ENCODE data around the gene REPS2. TPM values are rescaled to one million over a fixed set of nuclear protein-coding genes. Genes with fewer than 3 reads are reported as not detected.

REPS2 gene
- total RNA-seq, 1 donor from 2014 or later, result 10.1 TPM

GRCh38 chrX:17053502-17053901 is 107.0 kb downstream of the REPS2 start:
- ATAC-seq, result no peak
- DNase-seq (ENCODE audit: missing footprints), result no peak
- intact Hi-C loops (cut with DNase I), result no loop called here

GRCh38 chrX:17056868-17057608 is 110.6 kb downstream of the REPS2 start:
- no peak for ATAC-seq
- intact Hi-C loops (cut with DNase I), result no loop called here

GRCh38 chrX:17062065-17062464 is 115.6 kb downstream of the REPS2 start:
- DNase-seq (ENCODE audit: missing footprints), result no peak
- no peak for ATAC-seq
- intact Hi-C loops (cut with DNase I), result no loop called here

More at GRCh38 chrX:17056868-17057608, 110.6 kb downstream of the REPS2 start:
- DNase-seq (ENCODE audit: missing footprints), result no peak

GRCh38 chrX:17065100-17065499 is 118.6 kb downstream of the REPS2 start:
- intact Hi-C loops (cut with DNase I), result no loop called here
- ATAC-seq (no peak), DNase-seq (ENCODE audit: missing footprints) (no peak)

- intact Hi-C loops (cut with DNase I), result no loop called here
- ATAC-seq (no peak), DNase-seq (ENCODE audit: missing footprints) (no peak)
Observed at GRCh38 chrX:17067534-17067933, 121.1 kb downstream of the REPS2 start.

- intact Hi-C loops (cut with DNase I), result no loop called here
- DNase-seq (ENCODE audit: missing footprints), result no peak
- no peak for ATAC-seq
Observed at GRCh38 chrX:17072301-17072700, 125.8 kb downstream of the REPS2 start.

- intact Hi-C loops (cut with DNase I), result no loop called here
- DNase-seq (ENCODE audit: missing footprints), result no peak
- ATAC-seq, result no peak
Observed at GRCh38 chrX:17072721-17073230, 126.3 kb downstream of the REPS2 start.

- ATAC-seq (no peak), DNase-seq (ENCODE audit: missing footprints) (no peak)
- intact Hi-C loops (cut with DNase I), result no loop called here
Observed at GRCh38 chrX:17075004-17075403, 128.5 kb downstream of the REPS2 start.

- intact Hi-C loops (cut with DNase I), result no loop called here
- ATAC-seq (no peak), DNase-seq (ENCODE audit: missing footprints) (no peak)
Observed at GRCh38 chrX:17077361-17077760, 130.9 kb downstream of the REPS2 start.

- ATAC-seq, result no peak
Observed at GRCh38 chrX:17078031-17078720, 131.7 kb downstream of the REPS2 start.

GRCh38 chrX:17081511-17081910 is 135.1 kb downstream of the REPS2 start:
- intact Hi-C loops (cut with DNase I), result no loop called here
- DNase-seq (ENCODE audit: missing footprints) (no peak), ATAC-seq (no peak)

More at GRCh38 chrX:17078031-17078720, 131.7 kb downstream of the REPS2 start:
- intact Hi-C loops (cut with DNase I), result no loop called here
- DNase-seq (ENCODE audit: missing footprints), result no peak

GRCh38 chrX:17081968-17082367 is 135.5 kb downstream of the REPS2 start:
- intact Hi-C loops (cut with DNase I), result no loop called here
- DNase-seq (ENCODE audit: missing footprints), result no peak
- no peak for ATAC-seq

GRCh38 chrX:17082831-17083230 is 136.4 kb downstream of the REPS2 start:
- intact Hi-C loops (cut with DNase I), result no loop called here
- DNase-seq (ENCODE audit: missing footprints) (no peak), ATAC-seq (no peak)

- intact Hi-C loops (cut with DNase I), result no loop called here
- ATAC-seq (no peak), DNase-seq (ENCODE audit: missing footprints) (no peak)
Observed at GRCh38 chrX:17086317-17086716, 139.9 kb downstream of the REPS2 start.

- ATAC-seq (no peak), DNase-seq (ENCODE audit: missing footprints) (no peak)
- intact Hi-C loops (cut with DNase I), result no loop called here
Observed at GRCh38 chrX:17095161-17095560, 148.7 kb downstream of the REPS2 start.

GRCh38 chrX:17098516-17099247 is 152.2 kb downstream of the REPS2 start:
- ATAC-seq, result no peak
- no peak for DNase-seq (ENCODE audit: missing footprints)
- intact Hi-C loops (cut with DNase I), result no loop called here

- no peak for DNase-seq (ENCODE audit: missing footprints)
- ATAC-seq, result no peak
Observed at GRCh38 chrX:17104433-17104832, 158.0 kb downstream of the REPS2 start.

GRCh38 chrX:17120816-17121215 is 174.4 kb downstream of the REPS2 start:
- no peak for ATAC-seq
- no peak for DNase-seq (ENCODE audit: missing footprints)
- intact Hi-C loops (cut with DNase I), result no loop called here

More at GRCh38 chrX:17104433-17104832, 158.0 kb downstream of the REPS2 start:
- intact Hi-C loops (cut with DNase I), result no loop called here

GRCh38 chrX:17154001-17154400 is 207.5 kb downstream of the REPS2 start:
- no peak for ATAC-seq
- no peak for DNase-seq (ENCODE audit: missing footprints)
- intact Hi-C loops (cut with DNase I), result no loop called here

GRCh38 chrX:17160975-17161374 is 214.5 kb downstream of the REPS2 start:
- intact Hi-C loops (cut with DNase I), result no loop called here
- DNase-seq (ENCODE audit: missing footprints) (no peak), ATAC-seq (no peak)
